Thyroid gland (tissue), 4 donors: ENCODE results near the gene SEC14L5. TPM values are rescaled to one million over a fixed set of nuclear protein-coding genes. Genes with fewer than 3 reads are reported as not detected.

Experiments
- DNase-seq, 2 donors: peaks; one replicate each; pipeline ENCODE4 v3.0.0-alpha.2; 2019
- H3K27ac ChIP-seq, 3 donors: fragments of 200-600 bp; sonication (generic); 1 replicate in 2 of 3; 2 replicates in 1 of 3; pipeline ENCODE4 v1.5.1; 2016 to 2019; ENCODE audit warnings: mild to moderate bottlenecking in 1 of 3, moderate library complexity in 1 of 3
- H3K27me3 ChIP-seq: fragments of 200-600 bp; sonication (generic); one replicate; pipeline ENCODE4 v1.5.1; 2019
- H3K36me3 ChIP-seq, 2 donors: fragments of 200-600 bp; sonication (generic); one replicate each; pipeline ENCODE4 v1.5.1; 2016 to 2019
- H3K4me1 ChIP-seq, 2 donors: fragments of 200-600 bp; sonication (generic); one replicate each; pipeline ENCODE4 v1.5.1; 2017 to 2019
- H3K4me3 ChIP-seq, 3 donors: fragments of 200-600 bp; sonication (generic); replicated peaks in 1 of 3; 1 replicate in 2 of 3; 2 replicates in 1 of 3; pipeline ENCODE4 v1.5.1; 2016; ENCODE audit warnings: mild to moderate bottlenecking in 1 of 3
- H3K9me3 ChIP-seq: fragments of 200-600 bp; sonication (generic); one replicate; pipeline ENCODE4 v1.5.1; 2017
- POLR2A ChIP-seq, 2 donors: fragments of 450-650 bp; IDR thresholded peaks; one replicate each; pipeline ENCODE4 v1.6.1; 2017; ENCODE audit warnings: antibody characterized with exemption in 2 of 2, mild to moderate bottlenecking in 2 of 2, moderate library complexity in 1 of 2
- WGBS, 2 donors: methylation state at CpG; one replicate each; pipeline ENCODE4 v1.1.5; 2017; 5-methylcytosine and 5-hydroxymethylcytosine counted together
- intact Hi-C: fragments of 100-400 bp; cut with DNase I; formaldehyde crosslinking; loops from one replicate; pipeline ENCODE4 v1.15.1; 2023
- total RNA-seq, 4 donors: library from RNA; depleted of rRNA; stranded (reverse); fragments of >200 nt; gene quantifications; one replicate each; pipeline ENCODE4 v1.2.3, GENCODE V29; 2016
- TF ChIP-seq, protein P1 (sequence below), 6 experiments: fragments of 200-600 bp in 3 of 6; fragments of 450-650 bp in 3 of 6; sonication (generic) in 3 of 6; IDR thresholded peaks; one replicate each; pipeline ENCODE4 v1.5.1; 2016 to 2019; ENCODE audit warnings: antibody characterized with exemption in 6 of 6, mild to moderate bottlenecking in 2 of 6, inconsistent platforms in 1 of 6, moderate library complexity in 1 of 6

Gene SEC14L5
- total RNA-seq, 4 donors from 2014 or later: 0.11 to 0.33 (median 0.21) TPM

DNA sequence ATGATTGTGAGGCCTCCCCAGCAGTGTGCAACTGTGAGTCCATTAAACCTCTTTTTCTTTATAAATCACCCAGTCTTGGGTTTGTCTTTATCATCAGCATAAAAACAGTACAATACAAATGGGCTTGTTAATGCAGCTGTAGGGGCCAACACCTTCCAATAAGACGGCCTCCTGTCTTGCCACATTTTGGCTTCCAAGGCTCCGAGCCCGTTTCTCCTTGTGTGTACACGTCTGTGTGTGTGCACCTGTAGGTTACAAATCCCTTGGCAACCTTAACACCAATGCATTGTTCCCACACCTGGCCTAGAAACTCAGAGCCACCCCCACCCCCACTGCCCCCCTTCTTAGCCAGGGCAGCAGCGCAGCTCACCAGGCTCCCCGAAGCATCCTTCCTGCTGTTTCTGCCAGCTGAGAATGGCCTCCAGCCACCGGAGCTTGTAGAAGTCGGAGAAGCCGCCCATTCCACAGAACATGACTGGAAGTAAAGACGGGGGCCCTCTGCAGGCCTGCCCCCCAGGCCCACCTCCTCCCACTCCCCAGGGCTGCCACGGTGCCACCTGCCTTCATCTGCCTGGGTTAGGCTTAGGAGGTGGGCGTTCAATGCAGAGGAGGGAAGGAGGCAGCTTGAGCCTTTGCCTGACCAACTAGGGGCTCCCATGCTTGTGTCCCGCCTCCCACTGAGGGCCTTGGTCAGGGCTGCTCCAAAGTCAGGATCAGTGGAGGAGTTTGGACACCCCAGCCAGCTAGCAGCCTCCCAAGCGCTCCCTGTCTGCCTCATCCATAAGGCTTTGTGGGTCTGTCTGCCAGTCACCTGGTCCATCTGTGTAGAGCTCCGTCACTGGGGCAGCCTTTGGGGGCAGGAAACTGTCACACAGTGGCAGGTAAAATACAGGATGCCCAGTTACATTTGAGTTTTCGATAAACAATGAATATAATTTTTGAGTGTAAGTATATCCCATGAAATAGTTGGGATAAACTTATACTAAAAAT lies 97.0 kb downstream of the SEC14L5 start:
- H3K36me3 ChIP-seq: peaks cover 6 to 7% of the 10 kb centered on the region in 2 donors
- no peaks in the 10 kb centered on the region for H3K4me1 ChIP-seq
- 93% methylated on average over 13 to 16 of the region's 16 CpGs for WGBS, 2 donors
- DNase-seq: no peak
- H3K4me3 ChIP-seq: no peak overlapping the region
- no peaks in the 10 kb centered on the region for H3K9me3 ChIP-seq
- H3K27ac ChIP-seq: no peak overlapping the region
- H3K27me3 ChIP-seq: no peaks in the 10 kb centered on the region
- no peak for TF ChIP-seq POLR2A (IDR thresholded peaks at IDR 0.05)
- TF ChIP-seq, protein P1, sequence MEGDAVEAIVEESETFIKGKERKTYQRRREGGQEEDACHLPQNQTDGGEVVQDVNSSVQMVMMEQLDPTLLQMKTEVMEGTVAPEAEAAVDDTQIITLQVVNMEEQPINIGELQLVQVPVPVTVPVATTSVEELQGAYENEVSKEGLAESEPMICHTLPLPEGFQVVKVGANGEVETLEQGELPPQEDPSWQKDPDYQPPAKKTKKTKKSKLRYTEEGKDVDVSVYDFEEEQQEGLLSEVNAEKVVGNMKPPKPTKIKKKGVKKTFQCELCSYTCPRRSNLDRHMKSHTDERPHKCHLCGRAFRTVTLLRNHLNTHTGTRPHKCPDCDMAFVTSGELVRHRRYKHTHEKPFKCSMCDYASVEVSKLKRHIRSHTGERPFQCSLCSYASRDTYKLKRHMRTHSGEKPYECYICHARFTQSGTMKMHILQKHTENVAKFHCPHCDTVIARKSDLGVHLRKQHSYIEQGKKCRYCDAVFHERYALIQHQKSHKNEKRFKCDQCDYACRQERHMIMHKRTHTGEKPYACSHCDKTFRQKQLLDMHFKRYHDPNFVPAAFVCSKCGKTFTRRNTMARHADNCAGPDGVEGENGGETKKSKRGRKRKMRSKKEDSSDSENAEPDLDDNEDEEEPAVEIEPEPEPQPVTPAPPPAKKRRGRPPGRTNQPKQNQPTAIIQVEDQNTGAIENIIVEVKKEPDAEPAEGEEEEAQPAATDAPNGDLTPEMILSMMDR (IDR thresholded peaks at IDR 0.05): no peak
- intact Hi-C loops: no loop called here

DNA sequence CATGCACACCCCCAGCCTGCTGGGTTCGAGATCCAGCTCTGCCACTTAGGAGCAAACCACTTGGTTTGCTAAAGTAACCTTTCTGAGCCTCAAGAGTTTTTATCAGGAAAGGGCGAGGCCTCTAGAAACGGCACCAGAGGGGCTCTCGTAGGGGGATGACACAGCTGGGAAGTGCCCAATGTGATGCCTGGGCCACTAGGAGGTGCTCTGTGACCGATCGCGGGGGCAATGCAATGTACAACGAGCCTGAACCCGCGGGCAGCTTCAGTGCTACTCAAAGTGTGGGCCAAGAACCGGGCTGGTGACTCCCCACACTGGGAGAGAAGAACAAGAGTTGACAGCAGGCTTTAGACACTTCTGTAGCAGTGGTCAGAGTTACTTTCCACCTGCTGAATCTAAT lies 98.2 kb downstream of the SEC14L5 start:
- no peaks in the 10 kb centered on the region for H3K9me3 ChIP-seq
- 39 to 43% methylated on average over 11 of the region's 11 CpGs for WGBS, 2 donors
- H3K4me3 ChIP-seq: no peak overlapping the region
- H3K36me3 ChIP-seq: peaks cover 6 to 7% of the 10 kb centered on the region in 2 donors
- H3K4me1 ChIP-seq: no peaks in the 10 kb centered on the region
- H3K27ac ChIP-seq: no peak overlapping the region
- DNase-seq: no peak
- TF ChIP-seq POLR2A (IDR thresholded peaks at IDR 0.05): no peak
- TF ChIP-seq, protein P1 (IDR thresholded peaks at IDR 0.05): peak in 1 of 6 experiments; percentile 9
- H3K27me3 ChIP-seq: no peaks in the 10 kb centered on the region
- intact Hi-C loops: no loop called here

DNA sequence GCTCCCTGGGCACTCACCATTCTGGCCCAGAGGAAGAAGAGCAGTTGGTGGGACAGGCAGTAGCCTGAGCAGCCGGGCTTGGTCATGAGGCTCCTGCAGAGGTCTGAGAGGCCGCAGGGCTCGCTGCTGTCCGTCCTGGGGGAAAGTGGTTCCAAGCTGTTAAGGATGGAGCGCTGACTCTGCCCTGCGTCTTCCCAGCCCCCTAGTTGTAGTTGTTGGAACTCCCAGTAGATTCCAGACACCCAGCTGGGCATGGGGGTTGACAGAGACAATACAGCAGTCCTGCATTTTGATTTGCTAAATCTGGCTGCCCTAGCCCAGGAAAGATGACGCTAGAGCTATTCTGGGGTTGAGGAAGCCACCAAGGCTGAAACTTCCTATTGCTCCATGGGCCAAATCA lies 100.3 kb downstream of the SEC14L5 start:
- Histone ChIP-seq H3K9me3 (no peaks in the 10 kb centered on the region), H3K4me3 (no peak overlapping the region), H3K27ac (no peak overlapping the region), H3K4me1 (no peaks in the 10 kb centered on the region), H3K36me3 (peaks cover 6 to 7% of the 10 kb centered on the region in 2 donors), H3K27me3 (no peaks in the 10 kb centered on the region)
- DNase-seq: no peak
- intact Hi-C loops: no loop called here
- TF ChIP-seq, protein P1 (IDR thresholded peaks at IDR 0.05): no peak
- TF ChIP-seq POLR2A (IDR thresholded peaks at IDR 0.05): no peak
- whole genome bisulfite sequencing, 2 donors: 67 to 69% methylated on average over 3 to 7 of the region's 7 CpGs

DNA sequence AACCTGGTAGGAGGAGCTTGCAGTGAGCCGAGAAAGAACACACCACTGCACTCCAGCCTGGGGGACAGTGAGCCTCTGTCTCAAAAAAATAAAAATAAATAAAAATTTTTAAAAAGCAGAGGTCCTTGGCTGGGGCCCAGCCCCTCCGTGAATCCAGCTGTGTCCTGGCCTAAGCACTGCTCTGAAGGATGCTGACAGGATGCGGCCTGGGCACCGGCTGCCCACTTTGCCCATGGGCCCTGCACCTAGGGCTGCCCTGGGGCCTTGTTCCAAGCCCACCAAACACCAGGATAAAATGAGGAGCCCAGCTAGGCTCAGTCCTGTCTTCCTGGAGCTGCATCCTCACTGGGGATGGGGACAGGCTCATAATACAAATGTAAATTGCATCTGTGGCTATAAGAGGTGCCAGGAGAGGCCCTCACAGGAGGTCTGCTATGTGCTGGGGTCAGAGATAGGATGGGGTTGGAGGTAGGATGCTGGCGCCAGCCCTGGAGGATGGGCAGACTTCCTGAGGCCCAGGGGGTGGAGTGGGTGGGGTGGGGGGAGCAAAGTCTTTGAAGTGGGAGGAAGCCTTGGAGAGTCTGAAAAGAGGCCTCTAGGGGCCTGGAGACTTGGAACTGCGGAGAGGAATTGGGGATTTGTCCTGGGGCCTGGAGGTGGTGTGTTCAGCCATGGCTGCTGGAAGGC lies 101.4 kb downstream of the SEC14L5 start:
- peaks cover 2% of the 10 kb centered on the region in 2 donors for H3K4me1 ChIP-seq
- TF ChIP-seq POLR2A (IDR thresholded peaks at IDR 0.05): no peak
- TF ChIP-seq, protein P1 (IDR thresholded peaks at IDR 0.05): no peak
- no peak overlapping the region for H3K4me3 ChIP-seq
- H3K9me3 ChIP-seq: no peaks in the 10 kb centered on the region
- no peak for DNase-seq
- 84 to 91% methylated on average over 6 of the region's 6 CpGs for WGBS, 2 donors
- intact Hi-C loops: no loop called here
- H3K36me3 ChIP-seq: peaks cover 6 to 7% of the 10 kb centered on the region in 2 donors
- H3K27ac ChIP-seq: no peak overlapping the region
- H3K27me3 ChIP-seq: no peaks in the 10 kb centered on the region
